ENCODE data around the gene NPAT.

DNA sequence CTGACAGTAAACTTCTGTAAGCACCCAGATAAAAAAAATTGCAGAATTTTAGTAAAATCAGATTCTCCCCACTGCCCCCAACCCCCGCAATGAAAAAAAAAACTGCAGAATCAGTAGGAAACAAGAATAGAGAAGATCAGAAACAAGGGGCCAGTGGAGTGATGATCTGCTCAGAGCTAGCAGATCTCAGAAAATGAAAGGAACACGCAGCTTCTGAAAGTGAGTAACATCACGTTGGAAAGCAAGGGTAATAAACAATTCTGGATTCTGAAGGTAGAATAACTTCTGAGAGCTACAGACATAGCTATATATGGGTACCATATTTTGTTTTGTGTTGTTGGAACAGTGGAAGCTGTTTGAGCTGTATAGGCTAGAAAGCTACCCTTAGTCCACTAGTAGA lies 77.8 kb downstream of the NPAT start:
- TF ChIP-seq, protein P1, sequence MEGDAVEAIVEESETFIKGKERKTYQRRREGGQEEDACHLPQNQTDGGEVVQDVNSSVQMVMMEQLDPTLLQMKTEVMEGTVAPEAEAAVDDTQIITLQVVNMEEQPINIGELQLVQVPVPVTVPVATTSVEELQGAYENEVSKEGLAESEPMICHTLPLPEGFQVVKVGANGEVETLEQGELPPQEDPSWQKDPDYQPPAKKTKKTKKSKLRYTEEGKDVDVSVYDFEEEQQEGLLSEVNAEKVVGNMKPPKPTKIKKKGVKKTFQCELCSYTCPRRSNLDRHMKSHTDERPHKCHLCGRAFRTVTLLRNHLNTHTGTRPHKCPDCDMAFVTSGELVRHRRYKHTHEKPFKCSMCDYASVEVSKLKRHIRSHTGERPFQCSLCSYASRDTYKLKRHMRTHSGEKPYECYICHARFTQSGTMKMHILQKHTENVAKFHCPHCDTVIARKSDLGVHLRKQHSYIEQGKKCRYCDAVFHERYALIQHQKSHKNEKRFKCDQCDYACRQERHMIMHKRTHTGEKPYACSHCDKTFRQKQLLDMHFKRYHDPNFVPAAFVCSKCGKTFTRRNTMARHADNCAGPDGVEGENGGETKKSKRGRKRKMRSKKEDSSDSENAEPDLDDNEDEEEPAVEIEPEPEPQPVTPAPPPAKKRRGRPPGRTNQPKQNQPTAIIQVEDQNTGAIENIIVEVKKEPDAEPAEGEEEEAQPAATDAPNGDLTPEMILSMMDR (IDR thresholded peaks at IDR 0.05; ENCODE audit: poor library complexity), result no peak
- TF ChIP-seq EZH2 (IDR thresholded peaks at IDR 0.05; ENCODE audit: borderline replicate concordance), result no peak

Measured in hepatocyte (in vitro differentiated cells).